ENCODE measurements around the gene CSKMT. TPM values are rescaled to one million over a fixed set of nuclear protein-coding genes. Genes with fewer than 3 reads are reported as not detected.
A peak's percentile ranks its signal among the peaks of the same experiment; 100 is the strongest.
"Not testable (repeated sequence)": the region's sequence is repeated elsewhere in the genome, so short reads cannot be mapped to it uniquely, and the experiment has no call there.

CSKMT gene, protein sequence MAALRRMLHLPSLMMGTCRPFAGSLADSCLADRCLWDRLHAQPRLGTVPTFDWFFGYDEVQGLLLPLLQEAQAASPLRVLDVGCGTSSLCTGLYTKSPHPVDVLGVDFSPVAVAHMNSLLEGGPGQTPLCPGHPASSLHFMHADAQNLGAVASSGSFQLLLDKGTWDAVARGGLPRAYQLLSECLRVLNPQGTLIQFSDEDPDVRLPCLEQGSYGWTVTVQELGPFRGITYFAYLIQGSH
- 12.7 and 13.5 TPM in 2 replicates for total RNA-seq (2014; rRNA removed; shearing (Covaris generic))

- peak; percentile 95 for DNase-seq (ENCODE audit: low spot score)
- in situ Hi-C loops (cut with HindIII; ENCODE audit: low sequenced_read_pairs), result no loop called here
Observed at GRCh38 chr11:62665075-62665598, at the start of gene CSKMT, which contains the start of gene C11orf98. CSKMT (plus strand) TSS chr11:62665312; CDS start chr11:62665880, 568 bp downstream. C11orf98 (minus strand) TSS chr11:62665210; CDS start chr11:62665169, 41 bp downstream.

- in situ Hi-C loops (cut with HindIII; ENCODE audit: low sequenced_read_pairs), result no loop called here
- no peak for DNase-seq (ENCODE audit: low spot score)
Observed at GRCh38 chr11:62615521-62615920, 49.6 kb upstream of the CSKMT start.

GRCh38 chr11:62616957-62617356 lies 48.2 kb upstream of the CSKMT start:
- in situ Hi-C loops (cut with HindIII; ENCODE audit: low sequenced_read_pairs); DNase-seq (ENCODE audit: low spot score): not testable (repeated sequence)

GRCh38 chr11:62621027-62621566 lies 44.0 kb upstream of the CSKMT start:
- DNase-seq (ENCODE audit: low spot score), result no peak
- in situ Hi-C loops (cut with HindIII; ENCODE audit: low sequenced_read_pairs), result no loop called here

DNA sequence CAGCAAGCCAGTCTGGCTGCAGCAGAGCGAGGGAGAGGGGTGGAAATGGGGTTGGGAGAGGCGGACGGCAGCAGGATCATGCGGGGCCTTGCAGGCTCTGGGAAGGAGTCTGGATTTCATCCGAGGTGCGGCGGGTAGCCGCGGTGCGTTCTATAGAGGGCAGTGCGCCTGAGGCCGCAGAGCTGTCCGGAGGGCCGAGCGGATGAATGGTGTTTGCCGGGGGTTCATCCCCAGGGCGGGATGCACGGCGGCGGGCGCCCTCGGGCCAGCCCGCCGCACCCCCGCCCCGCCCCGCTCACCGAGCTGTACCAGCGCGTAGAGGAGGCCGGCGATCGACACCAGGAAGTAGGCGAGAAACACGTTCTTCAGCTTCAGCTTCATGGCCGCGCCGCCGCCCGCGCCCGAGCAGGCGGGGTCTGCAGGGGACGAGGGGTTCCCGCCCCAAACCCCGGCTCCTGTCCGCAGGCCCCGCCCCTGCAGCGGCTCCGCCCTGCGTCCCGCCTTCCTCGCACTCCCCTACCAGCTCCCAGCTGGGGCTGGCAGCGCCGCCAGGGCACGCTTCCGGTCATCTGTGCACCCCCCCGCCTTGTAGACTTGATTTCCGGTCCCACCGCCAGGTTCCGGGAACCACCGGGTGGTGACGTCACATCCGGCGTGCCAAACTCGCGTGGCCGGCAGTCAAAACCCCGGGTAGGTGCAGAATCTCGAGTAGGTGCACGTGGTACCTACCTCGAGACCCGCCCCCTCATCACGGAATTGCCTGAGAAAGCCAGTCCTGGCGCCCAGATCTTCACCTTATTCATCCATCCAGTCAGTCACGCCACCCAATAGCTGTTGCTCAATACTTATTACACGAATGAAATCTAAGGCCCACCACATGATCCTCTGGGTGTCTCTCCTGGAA lies 43.3 kb upstream of the CSKMT start, which contains the start of gene B3GAT3:
B3GAT3 (minus strand) TSS at position 420 of the 904 bp plus-strand sequence; CDS start at position 381, 39 bp downstream.
- in situ Hi-C loops (cut with HindIII; ENCODE audit: low sequenced_read_pairs), result no loop called here
- DNase-seq (ENCODE audit: low spot score), result peak; percentile 98

GRCh38 chr11:62622476-62623089 lies 42.5 kb upstream of the CSKMT start:
- in situ Hi-C loops (cut with HindIII; ENCODE audit: low sequenced_read_pairs), result no loop called here
- DNase-seq (ENCODE audit: low spot score), result no peak

- no peak for DNase-seq (ENCODE audit: low spot score)
- in situ Hi-C loops (cut with HindIII; ENCODE audit: low sequenced_read_pairs), result no loop called here
Observed at GRCh38 chr11:62627713-62628112, 37.4 kb upstream of the CSKMT start.

GRCh38 chr11:62632492-62632891 lies 32.6 kb upstream of the CSKMT start:
- in situ Hi-C loops (cut with HindIII; ENCODE audit: low sequenced_read_pairs), result no loop called here

DNA sequence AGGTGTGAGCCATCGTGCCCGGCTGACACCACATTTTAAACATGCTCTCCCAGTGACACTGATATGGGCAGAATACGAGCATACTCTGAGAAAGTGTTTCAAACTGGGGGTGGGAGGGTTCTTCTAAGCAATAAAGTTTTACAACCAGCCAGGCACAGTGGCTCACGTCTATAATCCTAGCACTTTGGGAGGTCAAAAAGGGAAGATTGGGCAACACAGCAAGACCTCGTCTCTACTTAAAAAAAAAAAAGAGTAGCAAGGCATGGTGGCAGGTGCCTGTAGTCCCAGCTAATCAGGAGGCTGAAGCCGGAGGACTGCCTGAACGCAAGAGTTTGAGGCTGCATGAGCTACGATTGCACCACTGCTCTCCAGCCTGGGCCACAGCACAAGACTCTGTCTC lies 20.9 kb upstream of the CSKMT start:
- DNase-seq (ENCODE audit: low spot score), result no peak
- in situ Hi-C loops (cut with HindIII; ENCODE audit: low sequenced_read_pairs), result no loop called here

More at GRCh38 chr11:62632492-62632891, 32.6 kb upstream of the CSKMT start:
- no peak for DNase-seq (ENCODE audit: low spot score)

DNA sequence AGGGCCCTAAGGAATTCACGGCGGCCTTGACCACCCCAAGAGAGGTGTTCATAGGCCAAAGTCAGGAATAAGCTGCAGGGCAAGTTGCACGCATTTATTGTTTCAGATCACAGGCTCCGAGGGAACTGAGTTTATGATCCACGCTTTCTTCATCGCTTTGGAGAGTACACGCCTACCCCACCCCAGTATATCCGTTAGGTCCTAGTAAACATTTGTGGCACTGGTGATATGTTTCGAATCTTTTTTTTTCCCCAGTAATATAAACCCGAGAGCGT lies 19.5 kb upstream of the CSKMT start:
- in situ Hi-C loops (cut with HindIII; ENCODE audit: low sequenced_read_pairs), result no loop called here
- DNase-seq (ENCODE audit: low spot score), result no peak

DNA sequence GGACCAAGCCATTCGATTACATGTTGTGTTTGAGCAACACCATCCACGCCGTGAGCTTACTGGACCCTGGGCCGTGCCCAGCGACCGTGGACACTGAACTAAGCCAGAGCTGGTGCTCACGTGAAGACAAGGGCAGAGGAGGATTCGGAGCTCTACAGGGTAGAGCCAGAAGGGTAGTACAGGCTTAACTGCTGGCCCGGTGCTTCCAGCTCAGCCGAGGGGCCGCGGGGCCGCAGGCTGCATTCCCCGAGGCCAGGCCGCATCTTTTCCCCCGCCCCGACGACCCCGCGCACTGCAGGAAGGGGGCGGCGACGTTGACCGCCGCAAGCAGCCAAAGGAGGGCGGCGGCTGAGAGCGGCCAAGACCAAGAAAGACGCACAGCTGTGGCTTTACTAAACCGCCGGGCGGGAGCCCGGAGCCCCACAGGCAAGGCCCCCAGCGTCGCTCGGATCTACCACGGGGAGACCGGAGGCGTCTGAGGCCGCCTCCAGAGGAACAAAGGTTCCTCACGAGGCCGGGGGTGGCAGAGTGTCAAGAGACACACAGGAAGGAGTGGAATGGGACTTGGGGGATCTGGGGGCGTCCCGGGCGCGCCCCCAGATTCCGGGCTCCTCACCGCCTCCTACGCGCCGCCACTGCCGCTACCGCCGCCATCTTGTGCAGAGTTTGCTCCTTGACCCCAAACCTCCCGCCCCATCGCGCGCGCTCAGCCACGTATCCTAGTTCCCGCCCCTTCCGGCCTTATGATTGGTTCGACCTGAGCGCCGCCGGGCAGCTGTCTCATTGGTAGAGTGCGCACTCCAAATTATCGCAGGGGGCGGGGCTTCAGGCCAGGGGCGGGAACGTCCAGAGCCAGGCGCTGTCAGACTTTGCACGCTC lies 18.9 kb upstream of the CSKMT start, which contains the start of gene GANAB:
GANAB (minus strand) TSS at position 668 of the 879 bp plus-strand sequence; CDS start at position 654, 14 bp downstream.
- in situ Hi-C loops (cut with HindIII; ENCODE audit: low sequenced_read_pairs), result no loop called here

GRCh38 chr11:62646825-62647608 lies 18.1 kb upstream of the CSKMT start:
- in situ Hi-C loops (cut with HindIII; ENCODE audit: low sequenced_read_pairs), result no loop called here

More for the DNA sequence above, 18.9 kb upstream of the CSKMT start, which contains the start of gene GANAB:
- DNase-seq (ENCODE audit: low spot score), result peak; percentile 98

GRCh38 chr11:62647609-62648005 lies 17.5 kb upstream of the CSKMT start:
- in situ Hi-C loops (cut with HindIII; ENCODE audit: low sequenced_read_pairs), result no loop called here
- DNase-seq (ENCODE audit: low spot score), result no peak

More at GRCh38 chr11:62646825-62647608, 18.1 kb upstream of the CSKMT start:
- DNase-seq (ENCODE audit: low spot score), result no peak

DNA sequence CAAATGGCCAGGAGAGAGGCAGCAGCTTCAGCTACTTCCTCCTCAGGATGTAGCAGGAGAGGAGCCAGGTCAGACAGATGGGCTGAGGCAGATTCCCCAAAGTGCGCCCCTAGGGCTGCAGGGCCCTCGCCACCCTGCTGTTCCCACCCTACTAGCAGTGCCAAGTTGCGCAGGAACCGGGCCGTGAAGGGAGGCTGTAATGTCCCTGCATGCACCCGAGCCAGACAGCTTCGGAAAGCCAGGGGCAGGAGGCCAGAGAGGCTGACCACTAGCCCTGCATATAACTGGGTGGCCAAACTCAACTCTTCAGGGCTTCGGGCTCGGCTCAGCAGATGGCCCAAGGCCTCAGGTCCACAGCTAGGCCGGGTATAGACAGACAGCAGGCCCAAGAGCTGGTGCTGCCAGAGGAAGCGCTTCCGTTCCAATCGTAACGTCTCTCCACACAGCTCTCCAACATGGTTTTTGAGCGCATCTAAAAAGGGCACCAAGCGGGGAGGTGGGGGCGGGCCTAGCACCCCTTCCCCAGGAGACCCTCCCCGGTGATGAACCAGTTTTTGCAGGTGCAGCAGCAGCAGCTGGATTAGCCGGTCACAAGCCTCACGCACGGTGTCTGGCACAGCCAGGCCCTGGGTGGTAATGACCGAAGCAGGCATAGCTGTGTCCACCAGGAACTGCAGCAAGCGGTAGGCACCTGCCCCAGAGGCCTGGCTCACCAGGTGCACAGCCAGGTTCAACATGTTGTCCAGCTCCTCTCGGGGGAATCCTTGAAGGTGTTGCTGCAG lies 16.7 kb upstream of the CSKMT start:
- no peak for DNase-seq (ENCODE audit: low spot score)
- in situ Hi-C loops (cut with HindIII; ENCODE audit: low sequenced_read_pairs), result no loop called here

DNA sequence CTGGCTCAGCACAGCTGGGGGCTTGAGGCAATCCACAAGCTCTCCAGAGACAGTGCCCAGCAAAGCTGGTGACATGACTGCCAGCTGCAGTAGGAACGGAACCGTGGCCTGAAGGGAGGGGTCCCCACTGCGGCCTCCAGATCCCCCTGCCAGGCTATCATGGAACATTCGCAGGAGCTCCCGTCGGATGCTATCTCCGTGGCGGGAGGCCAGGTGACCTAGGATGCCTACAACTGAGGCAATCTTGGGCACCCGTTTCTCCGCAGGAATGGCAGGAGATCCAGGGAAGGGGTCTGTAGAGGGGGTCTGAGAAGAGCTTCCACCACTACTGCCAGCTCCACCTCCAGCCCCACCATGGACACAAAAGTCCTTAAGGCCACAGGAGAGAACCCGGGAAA lies 16.1 kb upstream of the CSKMT start:
- DNase-seq (ENCODE audit: low spot score), result no peak
- in situ Hi-C loops (cut with HindIII; ENCODE audit: low sequenced_read_pairs), result no loop called here

- in situ Hi-C loops (cut with HindIII; ENCODE audit: low sequenced_read_pairs), result no loop called here
- no peak for DNase-seq (ENCODE audit: low spot score)
Observed at GRCh38 chr11:62649486-62649885, 15.6 kb upstream of the CSKMT start.

DNA sequence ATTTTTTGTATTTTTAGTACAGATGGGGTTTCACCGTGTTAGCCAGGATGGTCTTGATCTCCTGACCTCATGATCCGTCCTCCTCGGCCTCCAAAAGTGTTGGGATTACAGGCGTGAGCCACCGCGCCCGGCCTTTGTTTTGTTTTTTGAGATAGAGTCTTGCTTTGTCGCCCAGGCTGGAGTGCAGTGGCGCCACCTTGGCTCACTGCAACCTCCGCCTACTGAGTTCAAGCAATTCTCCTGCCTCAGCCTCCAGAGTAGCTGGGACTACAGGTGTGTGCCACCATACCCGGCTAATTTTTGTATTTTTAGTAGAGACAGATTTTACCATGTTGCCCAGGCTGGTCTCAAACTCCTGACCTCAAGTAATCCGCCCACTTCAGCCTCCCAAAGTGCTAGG lies 14.8 kb upstream of the CSKMT start:
- in situ Hi-C loops (cut with HindIII; ENCODE audit: low sequenced_read_pairs); DNase-seq (ENCODE audit: low spot score): not testable (repeated sequence)

All from G401 (cell line).